HS-5 (cell line): ENCODE data around the gene EPHA5.

Experiments
- DNase-seq: peaks from one replicate; pipeline ENCODE4 v3.0.0-alpha.2; 2012; ENCODE audit warnings: low read depth

The EPHA5 gene

DNA sequence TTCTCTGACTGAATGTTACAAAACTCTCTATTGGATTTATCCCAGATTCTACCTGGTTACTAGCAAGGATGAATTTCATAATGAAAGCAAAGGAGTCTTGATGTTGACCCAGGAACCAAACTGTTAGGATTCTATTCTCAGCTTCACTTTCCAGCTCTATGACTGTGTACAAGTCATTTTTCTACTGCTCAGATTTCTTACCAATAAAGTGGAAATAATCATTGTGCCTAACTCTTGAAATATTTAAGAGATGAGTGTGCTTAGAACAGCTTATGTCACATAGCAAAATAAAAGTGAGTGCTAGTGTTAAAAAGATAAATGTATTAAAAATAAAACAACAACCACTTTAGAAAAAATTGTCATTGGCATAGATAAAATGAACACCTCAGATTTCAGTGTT lies 45.6 kb downstream of the EPHA5 start:
- DNase-seq, result no peak

DNA sequence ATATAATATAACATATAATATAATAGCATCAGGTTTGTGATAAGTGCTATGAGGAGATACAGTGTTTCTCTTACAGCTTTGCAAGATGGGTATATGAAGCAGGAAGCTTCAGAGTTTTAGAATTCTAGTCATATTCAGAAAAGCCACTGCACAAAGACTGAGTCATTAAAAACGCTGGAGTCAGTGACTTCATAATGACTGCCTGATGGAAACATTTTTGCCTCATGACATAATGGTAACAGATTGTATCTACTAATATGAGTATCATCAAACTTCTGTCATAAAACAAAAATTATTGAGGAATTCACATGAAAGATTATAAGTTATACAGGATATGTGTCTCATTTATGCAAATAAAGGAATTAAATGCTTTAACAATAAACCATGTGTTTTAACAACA lies 46.8 kb downstream of the EPHA5 start:
- DNase-seq, result peak; percentile 71

DNA sequence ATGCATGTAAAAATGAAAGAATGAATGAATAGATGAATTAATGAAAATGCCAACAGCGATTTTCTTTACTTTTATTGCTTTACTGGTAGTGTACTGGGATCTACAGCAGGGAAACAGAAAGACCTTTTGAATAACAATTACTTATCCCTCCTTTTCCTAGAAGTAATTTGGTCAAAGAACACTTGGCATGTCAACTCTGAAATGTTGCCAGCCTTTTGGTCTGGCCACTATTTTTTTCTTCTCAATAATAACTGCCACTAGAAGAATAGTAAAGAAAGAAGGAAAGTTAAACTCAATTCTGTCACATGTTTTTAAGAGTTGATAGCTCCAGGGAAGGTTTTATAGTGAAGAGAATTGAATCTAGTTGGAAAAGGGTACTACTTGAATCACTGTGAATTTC lies 52.9 kb downstream of the EPHA5 start:
- no peak for DNase-seq

DNA sequence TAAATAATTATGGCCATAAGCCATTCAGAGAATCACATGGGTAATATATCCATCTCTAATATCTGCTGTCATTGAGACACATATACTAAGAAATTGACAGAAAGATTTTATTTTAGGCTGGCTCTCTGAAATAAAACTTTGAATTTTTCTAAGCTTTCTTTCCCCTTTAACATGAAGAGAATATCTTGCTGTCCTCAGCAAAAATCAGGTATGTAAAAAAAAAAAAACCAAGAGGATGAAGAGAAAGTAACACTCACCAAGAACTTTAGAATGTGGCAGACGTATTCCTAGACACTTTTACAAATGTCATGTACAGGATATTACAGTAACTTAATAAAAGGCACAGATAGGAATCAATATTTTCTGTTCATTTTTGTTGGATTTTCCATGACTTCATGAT lies 65.8 kb downstream of the EPHA5 start:
- no peak for DNase-seq

DNA sequence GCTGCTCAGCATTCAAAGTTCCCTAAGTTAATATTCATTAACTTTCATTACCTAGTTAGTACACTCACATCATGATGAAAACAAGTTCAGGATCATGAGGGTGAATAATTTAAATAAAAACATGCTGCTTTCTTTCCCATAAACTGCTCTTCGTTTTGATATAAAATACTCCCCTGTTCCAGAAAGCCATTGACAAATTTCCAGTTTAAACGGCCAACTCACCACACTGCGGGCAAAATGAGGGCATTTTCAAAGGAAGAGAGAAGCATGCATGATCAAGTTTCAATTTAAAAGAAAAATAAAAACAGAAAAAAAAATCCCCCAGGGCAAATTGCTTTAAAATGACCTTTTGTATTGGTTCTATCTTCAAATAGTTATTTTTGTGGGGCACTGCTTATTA lies 69.6 kb downstream of the EPHA5 start:
- no peak for DNase-seq

DNA sequence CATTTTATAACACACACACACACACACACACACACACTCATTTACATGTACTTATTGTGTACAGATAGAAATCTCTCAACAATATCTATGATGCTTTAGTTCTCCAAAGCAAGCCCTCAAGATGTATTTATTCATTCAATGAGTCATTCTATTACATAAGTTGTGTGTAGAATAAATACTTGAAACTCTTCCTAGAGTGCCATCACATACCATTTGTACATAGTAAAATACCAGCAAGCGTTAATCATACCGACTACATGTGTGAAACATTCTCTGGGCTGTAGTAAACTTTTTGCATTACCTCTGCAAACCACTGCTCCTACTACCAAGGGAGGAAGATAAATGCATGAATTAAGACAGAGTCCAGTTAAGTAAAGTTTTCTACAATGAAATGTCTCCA lies 70.9 kb downstream of the EPHA5 start:
- DNase-seq, result peak; percentile 14

DNA sequence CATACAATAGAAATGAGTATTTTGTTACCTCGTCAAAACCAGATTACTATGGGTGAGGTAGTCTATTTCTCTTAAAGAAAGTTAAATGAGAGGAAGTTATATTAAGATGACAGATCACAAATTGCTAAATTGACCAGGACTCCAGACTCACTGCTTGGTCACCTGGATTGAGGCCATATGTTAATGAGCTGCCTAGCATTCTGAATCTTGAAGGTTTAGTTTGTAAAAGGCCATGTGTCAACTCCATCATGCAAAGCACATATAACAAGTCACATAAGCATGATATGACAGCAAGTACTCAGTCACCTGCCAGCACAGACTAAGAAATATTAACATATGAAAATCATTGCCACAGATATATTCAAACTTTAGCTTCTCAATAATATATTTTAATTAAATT lies 72.6 kb downstream of the EPHA5 start:
- DNase-seq, result no peak

DNA sequence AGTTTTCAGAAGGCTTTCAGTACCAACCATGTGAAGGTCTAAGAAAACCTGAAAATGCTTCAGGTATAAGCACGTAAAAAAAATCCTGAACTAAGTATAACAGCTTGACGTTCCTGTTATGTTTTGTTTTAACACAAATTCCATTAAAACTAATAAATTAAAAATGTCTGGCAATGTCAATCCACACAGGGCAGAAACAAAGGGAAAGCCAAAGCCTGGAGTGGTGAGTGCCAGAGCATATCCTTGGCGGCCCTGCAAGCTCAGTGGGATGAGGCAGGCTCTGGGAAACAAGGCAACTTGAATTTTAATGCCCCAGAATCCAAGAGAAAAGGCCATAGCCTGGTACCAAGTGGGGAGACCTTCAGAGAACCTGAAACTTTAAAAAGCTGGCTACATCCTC lies 78.2 kb downstream of the EPHA5 start:
- no peak for DNase-seq

DNA sequence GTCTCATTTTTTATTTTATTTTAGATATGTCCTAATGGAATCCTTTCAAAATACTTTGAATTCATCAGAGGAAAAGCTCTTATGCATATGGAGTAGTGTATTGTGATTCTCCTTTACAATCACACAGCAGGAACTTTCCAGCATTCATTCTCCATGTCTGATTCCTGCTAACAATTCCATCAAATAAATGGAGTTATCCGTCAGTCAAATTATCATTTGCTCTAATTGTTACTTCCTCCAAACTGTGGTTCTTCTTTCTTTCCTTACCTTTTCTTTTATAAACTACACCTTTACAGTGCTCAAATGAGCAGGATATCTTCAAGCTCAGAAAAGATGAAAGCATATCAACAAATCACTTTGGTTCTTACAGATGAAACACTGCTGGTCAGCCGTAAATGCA lies 80.4 kb downstream of the EPHA5 start:
- no peak for DNase-seq

DNA sequence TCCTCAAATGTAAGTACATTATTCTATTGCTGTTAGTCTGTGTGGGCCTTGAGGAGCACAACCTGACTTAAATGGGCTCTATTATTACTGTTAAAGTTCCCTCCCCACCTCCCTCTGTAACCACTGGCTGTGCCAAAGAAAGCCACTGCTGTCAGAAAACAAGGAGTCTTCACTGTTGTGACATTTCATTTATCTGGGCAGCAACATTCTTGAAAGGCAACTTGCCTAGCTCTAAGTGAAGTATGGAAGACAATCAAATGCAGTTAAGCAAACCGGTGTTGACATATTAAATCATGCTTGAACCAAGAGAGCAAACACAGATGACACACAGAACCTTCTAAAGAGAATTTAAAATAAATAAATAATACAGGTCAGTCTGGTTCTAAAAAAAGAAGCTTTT lies 81.0 kb downstream of the EPHA5 start:
- no peak for DNase-seq

DNA sequence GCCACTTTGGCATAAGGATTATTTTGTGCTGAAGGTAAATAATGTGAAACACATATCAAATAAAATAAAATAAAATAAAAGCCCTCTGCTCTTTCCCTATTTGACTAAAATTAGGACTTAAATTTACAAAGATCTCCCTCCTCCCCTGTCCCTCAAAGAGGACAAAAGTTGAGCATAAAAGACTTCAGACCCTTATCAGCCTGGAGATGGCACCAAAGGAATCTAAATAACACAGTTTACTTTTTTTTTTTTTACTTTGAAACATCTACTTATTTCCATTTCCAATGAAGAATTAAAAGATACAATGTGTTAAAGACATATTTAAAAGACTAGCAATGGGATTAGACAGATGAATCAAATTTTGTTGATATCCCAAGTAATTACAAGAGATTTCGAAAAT lies 89.7 kb downstream of the EPHA5 start:
- no peak for DNase-seq

DNA sequence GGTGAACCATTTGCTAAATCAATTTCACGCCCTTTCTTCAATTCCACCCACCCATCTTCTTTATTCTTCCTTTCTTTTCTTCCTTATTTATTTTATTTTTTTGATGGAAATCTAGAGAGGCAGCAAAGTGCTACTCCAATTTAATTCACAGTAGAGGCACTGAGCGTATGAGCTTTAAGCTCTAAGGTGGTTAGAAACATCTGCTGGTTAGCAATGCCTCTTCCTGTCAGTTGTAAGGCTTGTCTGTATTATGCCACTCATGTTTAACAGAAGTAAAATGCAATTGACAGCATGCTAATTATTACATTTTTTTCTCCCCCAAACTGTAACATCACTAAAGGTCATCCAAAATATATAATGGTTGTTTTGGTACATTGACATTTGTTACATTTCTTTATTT lies 103.8 kb downstream of the EPHA5 start:
- no peak for DNase-seq

DNA sequence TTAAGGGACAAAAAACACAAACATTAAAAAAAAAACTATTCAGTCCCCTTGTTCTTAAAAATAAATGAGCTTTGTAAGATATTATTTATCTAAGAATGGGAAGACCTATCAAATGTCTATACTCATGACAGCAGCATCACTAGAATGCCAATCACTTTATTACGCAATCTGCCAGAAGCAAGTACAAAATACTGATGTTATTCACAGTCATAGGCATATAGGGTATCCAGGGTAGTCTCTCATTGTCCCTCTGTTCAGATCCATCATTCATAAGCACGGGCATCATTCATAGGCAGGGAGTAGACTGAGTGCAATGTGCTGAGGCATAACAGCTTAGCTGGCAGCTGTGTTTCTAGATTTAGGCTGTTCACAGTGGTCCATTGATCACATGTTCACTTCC lies 109.1 kb downstream of the EPHA5 start:
- DNase-seq, result no peak

DNA sequence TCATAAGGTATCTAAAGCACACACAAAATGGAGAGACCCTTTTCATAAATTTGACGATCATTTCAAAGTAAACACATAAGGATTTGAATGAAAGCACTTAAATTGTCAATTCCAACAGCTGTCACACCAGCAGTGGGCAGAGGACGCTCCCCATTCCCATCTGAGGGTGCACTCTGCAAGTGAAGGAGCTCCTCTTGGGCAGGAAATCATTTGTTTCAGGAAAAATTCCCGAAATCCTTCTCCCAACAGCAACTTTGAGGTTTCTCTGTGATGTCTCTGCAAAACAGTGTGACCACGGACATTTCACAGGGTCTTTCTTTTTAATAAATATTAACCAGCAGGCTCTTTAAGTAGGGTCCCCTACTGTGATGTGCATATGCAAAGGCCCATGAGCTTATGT lies 111.0 kb downstream of the EPHA5 start:
- DNase-seq, result no peak

DNA sequence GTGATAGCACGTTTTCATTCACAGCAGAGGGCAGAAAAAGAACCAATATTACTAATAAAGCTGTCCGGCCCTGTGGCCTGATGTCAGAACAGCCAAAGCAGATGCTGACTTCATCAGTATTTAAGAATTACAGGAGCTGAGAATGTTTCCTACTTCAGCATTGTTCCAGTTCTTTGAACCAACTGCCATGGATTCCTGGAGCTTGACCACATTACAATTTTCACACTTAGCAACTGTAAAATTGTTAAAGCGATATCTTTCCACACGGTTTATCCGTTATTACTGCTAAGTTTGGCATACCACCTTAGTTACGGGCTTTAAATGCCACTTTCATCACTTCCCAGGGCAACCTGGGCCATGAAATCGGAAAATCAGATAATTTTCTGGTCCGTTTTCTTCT lies 118.2 kb downstream of the EPHA5 start:
- no peak for DNase-seq

DNA sequence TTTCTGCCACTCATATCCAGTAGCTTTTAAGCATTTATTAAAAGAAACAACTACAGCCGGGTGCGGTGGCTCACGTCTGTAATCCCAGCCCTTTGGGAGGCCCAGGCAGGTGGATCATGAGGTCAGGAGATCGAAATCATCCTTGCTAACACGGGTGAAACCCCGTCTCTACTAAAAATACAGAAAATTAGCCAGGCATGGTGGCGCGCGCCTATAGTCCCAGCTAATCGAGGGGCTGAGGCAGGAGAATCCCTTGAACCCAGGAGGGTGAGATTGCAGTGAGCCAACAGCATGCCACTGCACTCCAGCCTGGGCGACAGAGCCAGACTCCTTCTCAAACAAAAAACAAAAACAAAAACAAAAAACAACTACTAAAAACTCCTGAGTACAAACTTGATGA lies 119.8 kb downstream of the EPHA5 start:
- no peak for DNase-seq

DNA sequence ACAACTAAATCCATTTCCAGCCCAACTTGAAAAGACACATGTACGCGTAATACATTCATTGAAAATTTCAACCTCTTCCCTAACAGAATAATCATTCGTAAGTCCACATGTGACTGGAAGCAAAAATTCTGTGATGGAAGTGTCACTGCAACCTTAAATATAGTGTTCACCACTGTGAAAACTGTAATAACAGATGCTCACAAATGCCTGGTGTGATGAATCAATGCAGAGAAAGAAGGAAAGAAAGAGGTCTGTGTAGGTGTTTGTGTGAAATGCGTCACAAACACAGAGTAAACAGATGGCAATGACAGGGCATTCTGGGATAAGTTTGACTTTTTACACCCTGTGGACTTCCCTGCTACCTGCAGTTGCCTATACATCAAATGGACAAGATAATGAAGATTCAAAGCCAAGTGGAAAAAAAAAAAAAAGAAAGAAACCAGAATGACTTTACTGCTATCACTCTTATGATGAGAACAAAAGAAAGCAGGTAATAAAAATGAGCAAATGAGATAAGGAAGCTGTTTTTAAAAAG lies 123.3 kb downstream of the EPHA5 start:
- DNase-seq, result no peak

DNA sequence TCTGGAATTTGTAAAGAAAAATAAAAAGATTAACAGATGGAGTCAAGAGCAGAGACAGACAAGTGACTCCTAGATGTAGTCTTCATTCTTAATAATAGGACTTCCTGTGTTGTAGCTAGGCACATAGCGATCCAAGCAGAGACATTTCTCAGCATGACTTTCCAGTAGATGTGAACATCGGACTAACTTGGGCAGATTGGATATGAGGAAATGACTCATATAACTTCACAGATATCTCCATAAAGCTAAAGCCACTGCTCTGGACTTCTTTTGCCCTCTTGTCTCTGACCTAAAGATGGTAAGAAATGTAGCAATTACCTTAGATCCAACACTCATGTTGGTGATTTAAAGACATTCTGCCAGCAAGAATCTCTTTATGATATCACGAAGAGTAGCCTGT lies 131.7 kb downstream of the EPHA5 start:
- peak; percentile 19 for DNase-seq

DNA sequence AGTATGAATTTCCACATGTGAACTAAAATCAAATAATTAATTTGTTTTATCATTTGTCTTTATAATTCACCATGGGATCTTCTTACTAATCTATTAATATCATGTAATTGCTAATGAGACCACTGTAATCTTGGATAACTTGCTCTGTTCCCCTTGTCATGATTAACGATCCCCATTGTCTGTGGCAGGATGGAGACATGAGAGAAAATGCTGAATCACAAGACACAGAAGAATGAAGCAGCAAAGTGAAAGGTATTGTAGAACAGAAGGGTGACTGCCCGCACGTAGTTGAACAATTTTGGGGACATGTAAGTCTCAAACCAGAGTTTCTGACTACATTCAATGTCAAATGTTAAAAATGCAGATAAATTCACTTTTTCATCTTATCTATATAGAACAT lies 135.2 kb downstream of the EPHA5 start:
- DNase-seq, result no peak

DNA sequence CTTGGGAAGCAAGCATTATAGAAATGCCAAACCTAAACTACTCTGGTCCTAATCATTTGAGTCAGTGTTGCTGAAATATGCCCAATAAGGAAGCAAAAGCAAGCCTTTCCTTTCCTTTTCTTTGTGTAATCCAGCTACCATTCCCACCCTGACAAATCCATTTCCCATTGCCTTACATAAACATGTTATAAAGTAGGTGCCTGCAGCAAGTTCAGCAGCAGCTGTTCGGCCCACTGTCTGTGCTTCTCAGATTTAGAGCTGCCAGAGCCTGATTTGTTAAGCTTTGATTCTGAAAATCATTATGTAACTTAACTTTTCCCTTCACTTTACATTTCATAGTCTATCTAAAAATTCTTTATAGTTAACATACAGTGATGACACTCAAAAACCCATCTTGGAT lies 148.6 kb downstream of the EPHA5 start:
- DNase-seq, result no peak

DNA sequence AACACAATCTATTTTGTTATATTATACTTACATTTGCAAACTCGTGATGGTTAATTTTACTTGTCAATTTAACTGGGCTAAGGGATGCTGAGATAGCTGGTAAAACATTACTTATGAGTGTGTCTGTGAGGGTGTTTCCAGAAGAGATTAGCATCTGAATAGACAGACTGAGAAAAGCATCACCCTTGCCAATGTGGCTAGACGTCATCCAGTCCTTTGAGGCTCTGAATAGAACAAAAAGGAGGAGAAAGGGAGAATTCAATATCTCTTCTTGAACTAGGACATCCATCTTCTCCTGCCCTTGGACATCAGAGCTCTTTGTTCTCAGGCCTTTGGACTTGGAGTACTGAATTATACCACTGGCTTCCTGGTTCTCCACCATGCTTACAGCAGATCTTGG lies 154.6 kb downstream of the EPHA5 start:
- no peak for DNase-seq

DNA sequence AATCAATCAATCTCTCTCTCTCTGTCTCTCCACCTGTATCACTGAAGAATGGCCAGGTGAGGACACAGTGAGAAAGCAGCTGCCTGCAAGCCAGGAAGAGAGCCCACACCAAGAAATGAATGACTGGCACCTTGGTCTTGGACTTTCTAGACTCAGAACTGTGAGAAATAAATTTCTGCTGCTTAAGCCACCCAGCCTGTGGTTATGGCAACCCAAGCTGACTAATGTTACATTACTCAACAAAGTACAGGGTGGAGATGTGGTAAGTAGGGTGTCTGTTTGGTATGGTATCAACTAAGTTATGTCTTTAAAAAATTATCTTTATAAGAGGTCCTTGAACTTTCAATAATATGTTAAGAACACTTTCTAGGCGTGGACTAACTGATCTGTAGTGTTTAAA lies 159.3 kb downstream of the EPHA5 start:
- DNase-seq, result peak; percentile 46

DNA sequence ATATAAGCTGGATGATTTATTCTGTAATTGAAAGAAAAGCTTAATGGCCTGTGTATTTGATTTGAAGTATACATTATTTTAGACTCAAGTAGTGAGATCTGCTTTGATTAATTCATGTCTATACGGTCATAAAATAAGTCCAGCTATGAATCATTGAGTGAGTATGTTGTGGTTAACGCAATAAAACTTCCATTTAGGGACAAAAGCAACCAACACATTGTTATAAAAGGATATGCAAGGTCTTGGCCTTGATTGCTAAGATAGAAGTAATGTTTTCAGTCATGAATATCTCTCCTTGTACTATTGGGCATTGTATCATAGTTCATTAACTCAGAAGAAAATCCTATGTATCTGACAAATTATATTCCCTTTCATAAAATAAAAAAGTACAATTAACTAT lies 162.1 kb downstream of the EPHA5 start:
- peak; percentile 88 for DNase-seq

DNA sequence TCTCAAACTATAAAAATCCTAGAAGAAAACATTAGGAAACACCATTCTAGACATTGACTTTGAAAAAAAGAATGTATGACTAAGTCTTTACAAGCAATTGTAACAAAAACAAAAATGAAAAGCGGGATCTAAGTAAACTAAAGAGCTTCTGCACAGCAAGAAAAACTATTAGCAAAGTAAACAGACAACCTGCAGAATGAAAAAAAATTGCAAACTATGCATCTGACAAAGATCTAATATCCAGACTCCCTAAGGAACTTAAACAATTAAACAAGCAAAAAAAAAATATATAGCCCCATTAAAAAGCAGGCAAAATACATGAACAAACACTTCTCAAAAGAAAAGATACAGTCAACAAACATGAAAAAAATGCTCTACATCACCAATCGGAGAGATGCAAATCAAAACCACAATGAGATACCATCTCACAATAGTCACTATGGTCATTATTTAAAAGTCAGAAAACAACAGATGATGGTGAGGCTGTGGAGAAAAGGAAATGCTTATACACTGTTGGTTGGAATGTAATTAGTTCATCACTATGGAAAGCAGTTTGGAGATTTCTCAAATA lies 168.1 kb downstream of the EPHA5 start:
- peak; percentile 66 for DNase-seq

DNA sequence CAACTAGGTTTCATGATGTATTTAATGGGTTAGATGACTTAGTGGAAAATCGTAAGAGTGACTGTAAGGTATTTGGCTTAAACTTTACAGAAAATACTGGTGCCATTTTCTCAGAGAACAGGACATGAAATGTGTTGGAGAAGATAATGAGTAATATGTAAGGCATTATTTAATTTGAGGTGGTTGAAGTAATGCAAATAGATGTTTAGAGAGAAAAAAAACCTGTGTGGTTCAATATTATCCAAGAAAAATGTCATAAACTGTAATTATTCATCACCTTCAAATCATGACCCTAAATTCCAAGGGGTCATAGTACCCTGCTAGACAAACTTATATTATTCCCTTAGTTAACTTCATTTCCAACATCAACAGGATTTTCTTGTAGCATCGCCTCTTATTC lies 171.7 kb downstream of the EPHA5 start:
- no peak for DNase-seq
